AG04450 (cell line): ENCODE measurements around the gene SARS2. TPM values are rescaled to one million over a fixed set of nuclear protein-coding genes. Genes with fewer than 3 reads are reported as not detected.

Experiments used
- CTCF ChIA-PET: fragments of 300-600, 350-600 bp; formaldehyde crosslinking; extraction: SDS; loops from one replicate; lab custom pipeline; 2022; ENCODE audit warnings: antibody characterized with exemption, inconsistent platforms; lab: Charles Lee
- POLR2A ChIA-PET: fragments of 350-600 bp; formaldehyde crosslinking; extraction: SDS; loops from one replicate; lab custom pipeline; 2021; ENCODE audit warnings: antibody characterized with exemption, inconsistent platforms; lab: Yijun Ruan, JAX
- DNase-seq: peaks from one replicate; pipeline ENCODE4 v3.0.0-alpha.2; 2011; ENCODE audit warnings: low read depth, low spot score
- H3K27ac ChIP-seq: one replicate; pipeline ENCODE4 v1.5.1; 2012; ENCODE audit warnings: low read depth, low read length, control low read depth
- H3K27me3 ChIP-seq: one replicate; pipeline ENCODE4 v1.6.0; 2012; ENCODE audit warnings: low read length; ENCODE audit not compliant: control insufficient read depth, insufficient read depth
- H3K4me3 ChIP-seq: 2 replicates; pipeline ENCODE4 v1.5.1; 2011; ENCODE audit warnings: mild to moderate bottlenecking, low read depth, low read length, control low read depth
- H3K9me3 ChIP-seq: 2 replicates; pipeline ENCODE4 v1.5.1; 2012; ENCODE audit warnings: low read length; ENCODE audit not compliant: control insufficient read depth, insufficient read depth
- polyA plus RNA-seq: library from polyadenylated mRNA; depleted of rRNA; stranded (reverse); fragments of >200 nt; gene quantifications from 2 replicates; pipeline ENCODE4 v1.2.3, GENCODE V29; 2011; rRNA removed
- TF ChIP-seq, protein P1 (sequence below): IDR thresholded peaks from 2 replicates; pipeline ENCODE4 v1.5.1; 2011; ENCODE audit warnings: low read depth, low read length, control low read depth, inconsistent platforms

The SARS2 gene
- polyA plus RNA-seq, 1 experiment: 10.1 TPM

DNA sequence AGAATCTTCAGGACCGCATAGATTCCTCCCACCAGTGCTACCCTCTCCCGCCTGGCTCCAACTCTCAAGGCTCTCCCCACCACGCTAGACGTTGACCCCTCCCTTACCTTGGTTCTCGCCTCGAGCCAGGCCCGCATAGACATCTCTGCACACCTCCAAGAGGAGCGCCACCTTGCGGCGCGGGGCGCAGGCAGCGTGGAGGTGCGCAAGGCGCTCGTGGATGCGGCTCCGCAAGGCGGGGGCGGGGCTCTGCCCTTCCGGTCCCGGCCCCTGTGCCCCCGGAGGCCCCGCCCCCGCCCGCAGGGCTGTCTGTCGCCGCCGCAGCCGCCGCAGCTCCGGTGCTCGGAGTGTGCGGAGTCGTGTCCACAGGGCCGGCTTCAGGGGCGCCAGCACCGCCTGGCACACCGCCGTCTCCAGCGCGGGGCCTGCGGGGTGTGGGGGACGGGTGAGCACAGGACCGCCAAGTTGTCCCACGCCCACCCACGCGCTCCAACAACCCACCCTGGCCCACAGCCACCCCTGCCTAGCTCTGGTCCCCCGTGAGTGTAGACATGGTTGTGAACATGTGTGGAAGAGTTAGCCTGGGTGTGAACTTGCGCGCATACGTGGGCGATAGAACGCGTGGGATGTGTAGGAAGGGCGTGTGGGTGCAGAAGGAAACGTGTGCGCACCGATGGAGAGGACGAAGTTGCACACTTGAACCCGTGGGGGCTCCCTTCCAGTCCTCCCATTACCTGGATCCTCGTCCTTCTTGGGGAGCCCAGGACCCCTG, 60.5 kb downstream of the SARS2 start:
- H3K9me3 ChIP-seq: no peaks in the 10 kb centered on the region; the same call in 1 of the 2 replicates
- no peak for DNase-seq
- no peaks in the 10 kb centered on the region for H3K27me3 ChIP-seq
- peak overlapping the region; percentile 61 for H3K4me3 ChIP-seq
- TF ChIP-seq, protein P1, sequence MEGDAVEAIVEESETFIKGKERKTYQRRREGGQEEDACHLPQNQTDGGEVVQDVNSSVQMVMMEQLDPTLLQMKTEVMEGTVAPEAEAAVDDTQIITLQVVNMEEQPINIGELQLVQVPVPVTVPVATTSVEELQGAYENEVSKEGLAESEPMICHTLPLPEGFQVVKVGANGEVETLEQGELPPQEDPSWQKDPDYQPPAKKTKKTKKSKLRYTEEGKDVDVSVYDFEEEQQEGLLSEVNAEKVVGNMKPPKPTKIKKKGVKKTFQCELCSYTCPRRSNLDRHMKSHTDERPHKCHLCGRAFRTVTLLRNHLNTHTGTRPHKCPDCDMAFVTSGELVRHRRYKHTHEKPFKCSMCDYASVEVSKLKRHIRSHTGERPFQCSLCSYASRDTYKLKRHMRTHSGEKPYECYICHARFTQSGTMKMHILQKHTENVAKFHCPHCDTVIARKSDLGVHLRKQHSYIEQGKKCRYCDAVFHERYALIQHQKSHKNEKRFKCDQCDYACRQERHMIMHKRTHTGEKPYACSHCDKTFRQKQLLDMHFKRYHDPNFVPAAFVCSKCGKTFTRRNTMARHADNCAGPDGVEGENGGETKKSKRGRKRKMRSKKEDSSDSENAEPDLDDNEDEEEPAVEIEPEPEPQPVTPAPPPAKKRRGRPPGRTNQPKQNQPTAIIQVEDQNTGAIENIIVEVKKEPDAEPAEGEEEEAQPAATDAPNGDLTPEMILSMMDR: peak; percentile 76
- peak overlapping the region; percentile 11 for H3K27ac ChIP-seq
- ChIA-PET POLR2A (interaction anchor here (0.5 to 1.3 kb wide), 2 partner anchors 39 to 556 kb away, joined by 3 read pairs; partner anchors contain the start of gene ECH1), CTCF (interaction anchor here (0.8 to 1.3 kb wide), 9 partner anchors 9 to 467 kb away, joined by 3 to 9 read pairs (median 4); partner anchors contain the start of genes FAM98C, MRPS12, RINL and SARS2)

DNA sequence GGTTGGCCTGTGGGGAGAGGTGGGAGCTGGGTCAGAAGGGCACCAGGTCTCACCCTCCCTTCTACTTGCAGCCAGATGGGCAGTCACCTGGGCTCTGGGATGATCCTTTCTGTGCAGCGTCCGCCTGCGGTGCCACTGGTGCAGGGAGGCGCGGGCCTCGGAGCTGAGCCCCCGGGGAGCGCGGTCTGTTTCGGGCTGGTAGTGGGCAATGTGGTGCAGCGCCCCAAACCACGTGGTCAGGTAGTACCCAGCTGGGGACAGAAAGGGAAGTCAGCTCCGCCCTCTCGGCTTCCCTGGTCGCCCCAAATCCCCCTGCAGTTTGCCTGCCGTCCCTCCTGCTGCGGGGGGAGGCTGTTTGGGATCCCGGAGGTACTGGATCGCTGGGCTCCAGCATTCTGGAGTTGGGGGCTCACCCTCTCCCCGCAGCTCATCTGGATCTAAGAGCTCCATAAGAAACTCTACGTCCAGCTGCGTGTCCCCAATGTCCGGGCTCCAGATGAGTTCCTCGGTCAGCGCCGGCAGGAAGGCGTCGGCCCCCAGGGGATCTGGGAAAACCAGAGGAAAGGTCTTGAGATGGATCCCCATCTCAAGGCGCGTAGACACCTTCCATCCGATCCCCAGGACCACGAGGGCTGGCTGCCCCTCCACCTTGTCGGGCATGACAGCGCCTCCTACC, 61.3 kb downstream of the SARS2 start:
- H3K9me3 ChIP-seq: no peaks in the 10 kb centered on the region; the same call in 1 of the 2 replicates
- H3K27me3 ChIP-seq: no peaks in the 10 kb centered on the region
- H3K27ac ChIP-seq: peak overlapping the region; percentile 11
- peak overlapping the region; percentile 61 for H3K4me3 ChIP-seq
- TF ChIP-seq, protein P1: no peak
- POLR2A ChIA-PET: interaction anchor here (1.3 kb wide), 1 partner anchor 38 kb away, joined by 3 read pairs; the partner anchor contains the start of gene ECH1
- CTCF ChIA-PET: interaction anchor here (0.6 to 1.3 kb wide), 13 partner anchors 9 to 466 kb away, joined by 3 to 9 read pairs (median 4); partner anchors contain the start of genes FAM98C, MRPS12, RINL and SARS2
- DNase-seq: no peak

DNA sequence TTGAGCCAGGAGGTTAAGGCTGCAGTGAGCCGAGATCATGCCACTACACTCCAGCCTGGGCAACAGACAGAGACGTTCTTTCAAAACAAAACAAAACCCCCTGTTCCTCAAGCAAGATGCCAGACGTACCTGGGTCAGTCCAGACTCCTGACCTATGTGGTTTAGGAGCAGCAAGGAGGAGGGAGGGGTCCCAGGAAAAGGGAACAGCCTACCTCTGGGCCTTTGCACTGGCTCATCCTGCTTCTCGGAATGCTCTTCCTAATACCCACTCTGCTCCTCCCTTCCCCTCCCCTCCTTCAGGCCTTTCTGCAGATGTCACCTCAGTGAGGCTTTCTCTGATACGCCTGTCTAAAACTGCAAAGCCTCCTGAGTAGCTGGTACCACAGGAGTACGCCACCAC, 62.0 kb downstream of the SARS2 start:
- Histone ChIP-seq H3K4me3 (no peak overlapping the region), H3K9me3 (no peaks in the 10 kb centered on the region; the same call in 1 of the 2 replicates), H3K27me3 (no peaks in the 10 kb centered on the region), H3K27ac (no peak overlapping the region)
- POLR2A ChIA-PET: interaction anchor here (1.3 kb wide), 1 partner anchor 37 kb away, joined by 3 read pairs; the partner anchor contains the start of gene ECH1
- CTCF ChIA-PET: interaction anchor here (0.6 to 1.3 kb wide), 7 partner anchors 8 to 331 kb away, joined by 3 to 9 read pairs (median 4); no protein-coding TSS in a partner anchor
- TF ChIP-seq, protein P1: no peak
- no peak for DNase-seq

DNA sequence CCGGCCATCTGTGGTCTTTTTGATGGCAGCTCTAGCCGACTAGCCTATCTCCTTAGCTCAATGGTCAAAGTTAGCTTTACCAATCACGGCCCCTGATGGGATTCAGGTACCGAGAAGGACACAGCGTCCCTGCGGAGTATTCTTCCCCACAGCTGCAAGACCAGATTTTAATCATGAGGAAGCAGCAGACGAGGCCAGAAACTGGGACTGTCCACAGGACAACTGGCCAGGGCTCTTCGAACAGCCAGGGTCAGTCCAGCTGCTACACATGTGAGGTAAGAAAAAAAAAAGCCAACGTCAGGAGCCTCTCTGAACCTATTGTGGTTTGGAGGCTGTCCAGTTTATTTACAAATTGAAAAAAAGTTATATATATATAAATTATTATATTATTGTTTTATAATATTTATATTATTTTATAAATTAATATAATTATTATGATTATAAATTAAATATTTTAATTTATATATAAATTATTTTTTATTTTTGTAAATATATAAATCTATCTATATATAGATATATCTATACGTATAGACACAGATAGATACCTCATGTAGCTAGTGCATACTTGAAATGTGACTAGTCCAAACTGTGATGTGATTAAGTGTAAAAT, 63.3 kb downstream of the SARS2 start:
- Histone ChIP-seq H3K27me3 (no peaks in the 10 kb centered on the region), H3K9me3 (no peaks in the 10 kb centered on the region; the same call in 1 of the 2 replicates), H3K27ac (no peak overlapping the region), H3K4me3 (no peak overlapping the region)
- CTCF ChIA-PET: interaction anchor here (1.0 to 1.6 kb wide), 2 partner anchors 98 to 464 kb away, joined by 4 read pairs; partner anchors contain the start of gene FAM98C
- no peak for DNase-seq
- TF ChIP-seq, protein P1: no peak
- POLR2A ChIA-PET: interaction anchor here (0.6 kb wide), 1 partner anchor 176 kb away, joined by 3 read pairs; no protein-coding TSS in a partner anchor

Other genes starting within 250 kb of the SARS2 start
- gene CAPN12, start 186.3 kb downstream of the SARS2 start, polyA plus RNA-seq: 0.66 and 0.69 TPM in 2 replicates
- not detected in 2 replicates for gene LGALS7, start 157.2 kb downstream of the SARS2 start, polyA plus RNA-seq
- gene LGALS7B, start 141.6 kb downstream of the SARS2 start, polyA plus RNA-seq: not detected in 2 replicates
- gene LGALS4, start 117.8 kb downstream of the SARS2 start, polyA plus RNA-seq: 0.07 TPM in 1 of 2 replicates, not detected in the other
- 86.5 and 109 TPM in 2 replicates for gene ECH1, start 99.0 kb downstream of the SARS2 start, polyA plus RNA-seq
- gene HNRNPL, start 80.8 kb downstream of the SARS2 start, polyA plus RNA-seq: 281 and 316 TPM in 2 replicates
- 1.6 TPM in 2 replicates for gene RINL, start 52.5 kb downstream of the SARS2 start, polyA plus RNA-seq
- 45.5 and 61.3 TPM in 2 replicates for gene SIRT2, start 31.1 kb downstream of the SARS2 start, polyA plus RNA-seq
- gene NFKBIB, start 30.8 kb downstream of the SARS2 start, polyA plus RNA-seq: 9.9 and 14.1 TPM in 2 replicates
- gene CCER2, start 18.6 kb downstream of the SARS2 start, polyA plus RNA-seq: 0.09 TPM in 1 of 2 replicates, not detected in the other
- 19.7 and 28.3 TPM in 2 replicates for gene MRPS12, start 181 bp upstream of the SARS2 start, polyA plus RNA-seq
- 10.8 and 11.6 TPM in 2 replicates for gene FBXO17, start 45.0 kb upstream of the SARS2 start, polyA plus RNA-seq
- 2.0 and 2.4 TPM in 2 replicates for gene FBXO27, start 101.8 kb upstream of the SARS2 start, polyA plus RNA-seq
- gene ACP7, start 153.6 kb upstream of the SARS2 start, polyA plus RNA-seq: not detected in 2 replicates
- 10.4 and 12.4 TPM in 2 replicates for gene PAK4, start 195.0 kb upstream of the SARS2 start, polyA plus RNA-seq